CD4-positive, alpha-beta T cell treated with Interleukin-1 beta for 1 hour (primary cell): Measurements from ENCODE around the gene PEA15.

Experiments
- DNase-seq, 2 donors: peaks; one replicate each; pipeline ENCODE4 v3.0.0-alpha.2; 2020 to 2022

PEA15 gene

GRCh38 chr1:160205242-160206035 is at the start of gene PEA15:
Gene PEA15 (plus strand): TSS chr1:160205384. CDS start chr1:160211545, 6,161 bp downstream.
- peak; percentile 79 to 80 for DNase-seq

GRCh38 chr1:160156361-160156760 is 48.8 kb upstream of the PEA15 start:
- no peak for DNase-seq

DNA sequence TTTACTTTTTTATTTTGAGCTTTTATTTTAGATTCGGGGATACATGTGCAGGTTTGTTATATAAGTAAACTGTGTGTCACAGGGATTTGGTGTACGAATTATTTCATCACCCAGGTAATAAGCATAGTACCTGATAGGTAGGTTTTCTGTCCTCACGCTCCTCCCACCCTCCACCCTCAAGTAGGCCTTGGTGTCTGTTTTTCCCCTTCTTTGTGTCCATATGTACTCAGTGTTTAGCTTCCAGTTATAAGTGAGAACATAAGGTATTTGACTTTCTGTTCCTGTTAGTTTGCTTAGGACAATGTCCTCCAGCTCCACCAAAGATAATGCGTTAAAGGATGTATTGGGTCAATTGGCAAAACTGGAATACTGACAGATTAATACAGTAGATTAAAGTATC is 48.0 kb upstream of the PEA15 start:
- no peak for DNase-seq

DNA sequence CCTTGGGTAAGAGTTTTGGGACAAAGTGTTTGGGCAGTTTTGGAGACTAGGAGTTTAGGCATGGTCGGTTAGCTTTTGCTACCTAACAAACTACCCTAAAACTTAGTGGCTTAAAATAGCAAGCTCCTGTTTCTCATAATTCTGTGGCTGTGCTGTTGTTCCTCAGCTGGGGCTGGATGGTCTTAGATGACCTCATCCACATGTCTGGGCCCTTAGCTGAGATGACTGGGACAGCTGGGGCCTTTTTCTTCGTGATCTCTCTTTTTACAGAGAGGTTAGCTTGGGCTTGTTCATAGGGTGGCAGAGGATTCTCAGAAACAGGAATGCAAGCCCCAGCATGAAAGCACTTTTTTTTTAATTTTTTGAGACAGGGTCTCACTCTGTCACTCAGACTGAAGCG is 47.2 kb upstream of the PEA15 start:
- no peak for DNase-seq

GRCh38 chr1:160158534-160158933 is 46.6 kb upstream of the PEA15 start:
- DNase-seq = no peak

DNA sequence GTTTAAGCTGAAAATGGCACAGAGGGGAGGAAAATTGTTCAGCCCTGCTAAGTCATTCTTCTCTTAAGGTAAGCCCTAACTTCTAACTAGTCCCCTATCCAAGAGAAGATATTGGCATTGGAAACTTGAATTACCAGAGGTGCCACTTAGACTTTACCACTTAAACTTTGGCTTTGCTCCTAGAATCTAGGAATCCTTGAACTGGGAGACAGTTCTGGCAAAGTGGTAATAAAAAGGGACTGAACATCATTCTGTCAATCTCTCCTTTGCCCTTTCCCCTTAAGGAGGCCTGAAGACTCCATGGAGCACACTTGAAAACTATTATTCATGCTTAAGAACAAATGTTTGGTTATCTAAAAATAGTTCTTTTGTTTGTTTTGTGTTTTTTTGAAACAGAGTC is 45.3 kb upstream of the PEA15 start:
- no peak for DNase-seq

DNA sequence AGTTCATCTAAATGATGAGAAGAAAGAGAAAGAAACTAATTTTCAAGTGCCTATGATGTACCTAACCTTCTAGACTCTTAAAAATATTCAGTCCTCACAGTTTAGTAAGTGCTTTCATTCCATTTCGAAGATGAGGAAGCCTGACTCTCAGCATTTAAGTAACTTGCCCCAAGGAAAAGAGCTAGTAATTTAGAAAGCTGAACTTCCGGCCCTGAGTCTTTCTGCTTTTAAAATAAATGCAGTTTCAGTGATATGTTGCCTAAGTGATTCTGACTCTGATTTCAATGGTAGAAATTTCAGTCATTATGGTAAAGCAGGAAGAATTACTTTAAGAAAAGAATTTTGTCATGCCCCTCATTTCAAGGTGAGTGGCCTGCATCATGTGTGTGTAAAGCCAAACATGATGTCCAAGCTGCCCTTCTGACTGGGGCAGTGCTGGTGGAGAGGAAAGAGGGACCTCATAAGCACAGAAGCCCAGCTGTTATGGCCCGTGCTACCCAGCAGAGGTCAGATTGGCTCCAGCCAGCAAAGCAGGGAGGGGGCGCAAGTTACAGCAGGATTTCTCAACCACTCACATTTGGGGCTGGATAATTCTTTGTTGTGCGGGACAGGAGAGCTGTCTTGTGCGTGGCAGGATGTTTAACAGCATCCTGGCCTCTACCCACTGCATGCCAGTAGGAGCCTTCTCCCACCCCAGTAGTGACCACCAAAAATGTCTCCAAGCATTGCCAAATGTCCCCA is 43.0 kb upstream of the PEA15 start:
- no peak for DNase-seq

DNA sequence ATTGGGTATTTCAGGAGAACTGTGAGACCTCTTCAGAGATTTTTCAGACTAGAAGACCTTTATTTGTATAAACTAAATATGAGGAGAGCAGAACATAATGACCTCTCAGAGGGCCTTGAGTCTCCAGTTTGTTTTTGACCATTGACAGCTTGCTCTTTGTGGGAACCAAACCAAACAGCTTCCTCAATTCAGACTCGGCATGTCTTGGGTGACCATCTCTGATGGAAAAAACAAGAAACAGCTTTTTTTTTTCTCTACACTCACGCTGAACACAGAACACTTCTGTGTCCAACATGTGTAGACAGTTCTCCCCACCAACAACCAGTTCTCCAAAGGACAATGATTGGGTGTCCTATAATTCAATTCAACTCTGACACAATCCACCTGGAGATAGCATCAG is 42.3 kb upstream of the PEA15 start:
- DNase-seq = no peak

DNA sequence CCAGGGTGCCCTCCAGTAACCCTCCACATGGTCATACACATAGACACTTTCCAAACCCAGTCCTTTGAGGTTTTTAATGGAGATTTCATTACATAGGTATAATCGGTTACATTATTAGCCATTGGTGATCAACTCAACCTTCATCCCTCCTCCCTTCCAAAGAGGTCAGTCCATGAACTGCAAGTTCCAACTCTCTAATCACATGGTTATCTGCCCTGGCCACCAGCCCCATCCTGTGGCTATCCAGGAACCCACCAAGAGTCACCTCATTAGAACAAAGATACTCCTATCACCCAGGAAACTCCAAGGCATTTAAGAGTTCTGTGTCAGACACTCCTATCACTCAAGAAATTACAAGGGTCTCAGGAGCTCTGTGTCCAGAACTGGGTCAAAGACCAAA is 41.6 kb upstream of the PEA15 start:
- DNase-seq = no peak

DNA sequence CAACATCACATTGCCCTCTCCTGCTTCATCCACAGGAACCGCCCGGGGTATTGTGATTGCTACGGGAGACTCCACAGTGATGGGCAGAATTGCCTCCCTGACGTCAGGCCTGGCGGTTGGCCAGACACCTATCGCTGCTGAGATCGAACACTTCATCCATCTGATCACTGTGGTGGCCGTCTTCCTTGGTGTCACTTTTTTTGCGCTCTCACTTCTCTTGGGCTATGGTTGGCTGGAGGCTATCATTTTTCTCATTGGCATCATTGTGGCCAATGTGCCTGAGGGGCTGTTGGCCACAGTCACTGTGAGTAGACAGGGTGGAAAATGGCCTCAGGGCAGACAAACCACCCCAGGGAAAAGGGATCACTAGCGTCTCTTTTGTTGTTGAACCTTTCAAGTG is 41.1 kb upstream of the PEA15 start:
- no peak for DNase-seq

DNA sequence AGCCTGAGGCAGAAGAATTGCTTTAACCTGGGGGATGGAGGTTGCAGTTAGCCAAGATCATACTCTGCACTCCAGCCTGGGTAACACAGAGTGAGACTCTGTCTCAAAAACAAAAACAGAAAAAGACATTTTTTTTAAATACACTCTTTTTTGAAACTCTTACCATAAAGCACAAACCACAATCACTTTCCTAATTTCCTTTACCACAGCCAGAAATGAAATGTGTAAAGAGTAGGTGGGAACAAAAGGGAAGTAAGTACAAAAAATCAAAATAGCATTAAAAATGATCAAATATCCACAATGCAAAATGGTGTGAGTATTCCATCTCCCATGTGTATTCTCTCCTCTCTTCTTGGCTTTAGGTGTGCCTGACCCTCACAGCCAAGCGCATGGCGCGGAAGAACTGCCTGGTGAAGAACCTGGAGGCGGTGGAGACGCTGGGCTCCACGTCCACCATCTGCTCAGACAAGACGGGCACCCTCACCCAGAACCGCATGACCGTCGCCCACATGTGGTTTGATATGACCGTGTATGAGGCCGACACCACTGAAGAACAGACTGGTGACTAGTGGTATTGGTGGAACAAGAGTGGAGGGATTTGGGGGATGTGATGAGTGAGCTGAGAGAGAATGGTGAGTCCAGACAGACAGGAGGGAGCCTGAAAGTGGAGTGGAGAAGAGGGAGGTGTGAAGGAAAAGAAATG is 38.9 kb upstream of the PEA15 start:
- no peak for DNase-seq

GRCh38 chr1:160167056-160167455 is 38.1 kb upstream of the PEA15 start:
- no peak for DNase-seq

GRCh38 chr1:160167580-160167979 is 37.6 kb upstream of the PEA15 start:
- DNase-seq = no peak

DNA sequence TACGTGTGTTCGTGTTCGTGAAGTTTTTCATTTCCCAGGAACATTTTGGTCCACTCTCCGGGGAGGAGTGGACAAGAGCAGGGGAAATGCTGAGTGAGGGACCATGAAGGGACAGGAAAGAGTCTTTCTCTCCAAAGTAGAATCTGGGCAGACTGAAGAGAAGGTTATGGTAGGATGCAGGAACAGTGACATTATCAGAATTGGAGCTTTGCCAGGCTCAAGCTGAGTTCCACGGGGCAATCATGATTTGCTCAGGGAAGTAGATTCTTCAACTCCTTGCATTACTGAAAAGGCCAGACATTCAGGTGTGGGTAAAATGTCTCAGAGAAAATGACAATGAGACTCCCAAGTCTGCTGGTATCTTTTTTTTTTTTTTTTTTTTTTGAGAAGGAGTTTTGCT is 37.2 kb upstream of the PEA15 start:
- DNase-seq = no peak

- no peak for DNase-seq
These were observed 36.4 kb upstream of the PEA15 start for GRCh38 chr1:160168609-160169369.

DNA sequence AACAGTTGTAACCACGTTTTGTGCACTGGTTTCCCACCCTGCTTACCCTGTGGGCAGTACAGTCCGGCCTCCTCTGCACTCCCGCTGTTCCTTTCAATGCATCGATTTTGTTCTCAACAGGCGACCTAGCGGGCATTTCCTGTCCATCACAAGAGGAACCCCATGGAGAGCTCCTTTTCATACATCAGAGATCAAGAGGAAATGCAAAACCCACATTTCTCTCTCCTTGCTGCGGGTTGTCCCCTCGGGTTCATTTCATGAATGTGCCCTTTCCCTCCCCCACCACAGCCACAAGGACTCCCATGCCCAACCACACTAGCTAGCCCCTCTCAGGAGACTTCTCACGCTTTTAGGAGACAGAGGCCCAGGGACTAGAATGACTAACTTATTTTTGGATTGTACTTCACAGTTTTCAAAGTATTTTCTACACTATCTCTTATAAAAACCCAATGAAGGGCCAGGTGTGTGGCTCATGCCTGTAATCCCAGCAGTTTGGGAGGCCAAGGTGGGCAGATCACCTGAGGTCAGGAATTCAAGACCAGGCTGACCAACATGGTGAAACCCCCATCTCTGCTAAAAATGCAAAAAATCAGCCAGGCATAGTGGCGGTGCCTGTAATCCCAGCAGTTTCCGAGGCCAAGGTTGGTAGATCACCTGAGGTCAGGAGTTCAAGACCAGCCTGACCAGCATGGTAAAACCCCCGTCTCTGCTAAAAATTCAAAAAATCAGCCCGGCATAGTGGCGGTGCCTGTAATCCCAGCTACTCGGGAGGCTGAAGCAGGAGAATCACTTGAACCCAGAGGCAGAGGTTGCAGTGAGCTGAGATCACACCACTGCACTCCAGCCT is 35.4 kb upstream of the PEA15 start:
- no peak for DNase-seq

- DNase-seq = no peak
These were observed 33.8 kb upstream of the PEA15 start for GRCh38 chr1:160171354-160171753.

DNA sequence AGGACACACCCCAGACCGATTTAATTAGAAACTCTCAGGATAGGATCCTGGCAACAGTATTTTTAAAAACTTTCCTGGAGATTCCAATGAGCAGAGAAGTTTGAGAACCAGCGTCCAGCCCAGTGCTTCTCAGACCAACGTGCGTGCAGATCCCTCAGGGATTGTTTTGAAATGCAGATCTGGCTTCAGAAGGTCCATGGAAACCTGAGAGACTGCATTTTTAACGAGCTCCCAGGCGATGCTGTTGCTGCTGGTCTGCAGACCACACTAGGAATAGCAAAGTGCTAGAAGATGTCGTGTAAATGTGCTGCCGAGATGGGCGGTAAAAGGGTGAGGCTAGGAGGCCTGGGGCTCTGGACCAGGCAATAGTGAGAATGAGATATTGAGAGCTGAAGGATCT is 33.2 kb upstream of the PEA15 start:
- no peak for DNase-seq

DNA sequence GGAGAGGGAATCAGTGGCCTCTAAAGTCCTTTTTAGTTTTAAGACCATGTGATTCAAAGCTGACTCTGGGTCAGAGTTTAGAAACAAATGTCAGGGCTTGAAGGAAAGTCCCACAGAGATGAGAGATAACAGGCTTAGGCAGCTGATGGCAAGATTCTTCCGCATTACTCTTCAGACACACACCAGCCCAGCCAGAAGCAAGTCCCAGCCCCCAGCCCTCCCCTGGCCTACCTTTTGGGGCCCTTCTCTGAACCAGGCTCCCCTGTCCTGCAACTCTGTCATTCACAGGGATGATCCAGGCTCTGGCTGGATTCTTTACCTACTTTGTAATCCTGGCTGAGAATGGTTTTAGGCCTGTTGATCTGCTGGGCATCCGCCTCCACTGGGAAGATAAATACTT is 28.0 kb upstream of the PEA15 start:
- no peak for DNase-seq

DNA sequence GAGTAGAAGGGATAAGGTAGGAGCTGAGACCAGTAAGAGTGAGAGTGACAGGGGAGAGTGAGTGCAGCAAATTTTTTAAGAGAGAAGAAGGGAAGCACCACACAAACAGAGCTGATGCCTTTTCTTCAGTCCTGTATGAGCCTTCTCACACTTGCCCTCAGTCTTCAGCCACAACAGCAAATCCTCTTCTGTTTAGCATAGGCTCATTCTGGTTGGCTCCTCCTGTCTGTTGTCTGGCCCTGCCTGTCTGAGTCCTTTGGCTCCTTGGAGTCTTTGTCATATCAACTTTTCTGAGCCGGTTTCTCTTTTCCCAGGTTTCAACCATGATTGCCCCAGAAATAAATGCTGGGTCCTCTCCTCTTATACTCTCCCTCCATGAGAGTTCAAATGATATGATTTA is 27.5 kb upstream of the PEA15 start:
- DNase-seq = no peak

DNA sequence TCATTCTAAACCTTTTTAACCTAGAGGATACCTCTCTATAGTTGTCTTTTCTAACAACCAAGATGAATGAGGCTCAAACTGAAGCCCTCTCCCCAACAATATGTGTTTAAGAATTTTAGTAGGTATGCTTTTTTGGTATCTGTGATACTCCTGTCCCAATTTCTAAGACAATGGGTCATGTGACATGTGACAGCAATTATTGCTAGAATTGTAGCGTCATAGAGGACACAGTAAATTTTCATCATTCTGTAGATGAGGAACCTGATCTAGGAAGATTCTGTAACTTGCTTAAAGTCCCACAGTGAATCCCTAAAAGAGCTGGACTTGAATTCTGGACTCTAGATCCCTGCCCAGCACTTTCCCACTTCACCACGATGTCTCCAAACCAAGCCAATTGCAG is 26.5 kb upstream of the PEA15 start:
- no peak for DNase-seq

DNA sequence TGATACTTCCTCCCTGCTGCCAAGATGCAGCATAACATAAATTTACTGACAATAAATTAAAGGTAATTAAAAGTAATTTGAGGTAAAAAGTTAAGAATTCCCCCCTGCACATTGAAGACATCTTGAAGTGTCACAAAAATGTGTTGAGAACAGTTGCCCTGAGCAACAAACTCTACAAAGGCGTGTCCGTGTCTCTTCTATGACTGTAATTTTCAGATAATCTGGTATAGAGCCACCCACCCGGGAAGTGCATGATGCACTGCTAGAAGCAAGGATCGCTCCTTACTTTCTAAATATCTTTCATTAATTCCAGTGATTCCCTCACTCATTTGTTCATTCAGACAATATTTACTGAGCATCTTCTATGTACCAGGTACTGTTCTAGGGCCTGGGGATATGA is 25.8 kb upstream of the PEA15 start:
- no peak for DNase-seq
